Measurements from ENCODE around the gene XYLB.
"Not testable (repeated sequence)": the region's sequence is repeated elsewhere in the genome, so short reads cannot be mapped to it uniquely, and the experiment has no call there.

XYLB gene

DNA sequence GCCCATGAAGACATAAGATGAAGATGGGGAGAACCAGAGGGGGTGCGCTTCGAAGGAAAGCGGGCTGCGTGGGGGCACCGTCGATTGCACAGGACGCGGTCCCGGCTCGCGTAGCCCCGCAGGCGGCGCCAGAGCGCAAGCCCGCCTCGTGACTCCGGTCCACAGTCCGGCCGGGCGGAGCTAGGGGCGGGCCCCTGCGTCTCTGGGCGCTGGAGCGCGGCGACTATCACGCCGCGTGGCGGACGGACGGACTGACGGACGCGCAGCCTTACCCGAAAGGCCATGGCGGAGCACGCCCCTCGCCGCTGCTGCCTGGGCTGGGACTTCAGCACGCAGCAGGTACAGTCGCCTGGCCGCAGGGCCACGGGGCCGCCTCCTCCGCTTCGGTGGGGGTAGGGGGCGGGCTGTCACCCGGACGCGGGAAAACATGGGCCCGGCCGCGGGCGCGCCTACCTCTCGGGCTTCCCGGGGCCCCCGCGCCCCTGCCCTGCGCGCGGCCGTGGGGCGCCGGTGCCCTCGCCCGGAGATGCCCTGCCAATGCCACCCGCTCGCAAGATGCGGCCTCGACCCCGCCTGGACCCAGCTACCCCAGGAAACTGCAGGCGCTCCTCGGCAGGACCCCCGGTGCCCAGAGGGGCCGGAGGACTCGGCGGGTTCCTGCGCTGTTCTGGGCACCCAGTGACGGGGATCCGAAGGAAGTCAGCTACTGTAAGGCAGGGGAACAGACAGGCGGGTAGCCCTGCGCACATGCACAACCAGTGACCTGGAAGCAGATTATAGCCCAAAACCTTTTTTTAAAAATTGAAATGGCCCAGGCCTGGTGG lies at the start of gene XYLB:
XYLB (plus strand) TSS at position 199 of the 824 bp plus-strand sequence; CDS start at position 283, 84 bp downstream.
- Histone ChIP-seq H3K4me3 (ENCODE audit: low read depth in 1 of 2, low read length in 2 of 2) (peak within 1 kb of the TSS; percentile 66 to 94), H3K4me1 (ENCODE audit: control insufficient read depth in 1 of 2, insufficient read depth in 2 of 2, low read length in 2 of 2) (peaks cover 0 to 3% of the 10 kb centered on the region in 2 donors), H3K9me3 (ENCODE audit: control insufficient read depth in 1 of 2, low read length in 2 of 2) (no peaks in the 10 kb centered on the region), H3K27me3 (ENCODE audit: low read depth, low read length) (no peaks in the 10 kb centered on the region), H3K27ac (ENCODE audit: low read length) (no peak within 1 kb of the TSS), H3K36me3 (ENCODE audit: control insufficient read depth in 1 of 2, insufficient read depth in 2 of 2, low read length in 2 of 2) (no peaks in the 10 kb centered on the region)

DNA sequence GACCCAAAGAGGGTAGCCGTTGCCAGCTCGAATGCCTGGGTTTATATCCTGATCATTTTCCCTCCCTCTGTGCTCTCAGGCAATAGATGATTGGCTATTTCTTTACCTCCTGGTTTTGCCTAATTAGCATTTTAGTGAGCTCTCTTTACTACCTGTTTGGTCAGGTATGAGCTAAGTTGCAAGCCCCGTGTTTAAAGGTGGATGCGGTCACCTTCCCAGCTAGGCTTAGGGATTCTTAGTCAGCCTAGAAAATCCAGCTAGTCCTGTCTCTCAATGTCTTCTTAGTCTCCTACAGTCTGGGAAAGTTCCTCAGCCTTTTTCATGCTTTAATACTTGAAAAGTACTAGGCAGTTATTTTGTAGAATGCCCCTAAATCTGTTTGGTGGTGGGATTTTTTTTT lies 49.5 kb upstream of the XYLB start:
- H3K36me3 ChIP-seq (ENCODE audit: control insufficient read depth in 1 of 2, insufficient read depth in 2 of 2, low read length in 2 of 2); H3K27me3 ChIP-seq (ENCODE audit: low read depth, low read length); H3K4me3 ChIP-seq (ENCODE audit: low read depth in 1 of 2, low read length in 2 of 2); H3K27ac ChIP-seq (ENCODE audit: low read length); H3K4me1 ChIP-seq (ENCODE audit: control insufficient read depth in 1 of 2, insufficient read depth in 2 of 2, low read length in 2 of 2); H3K9me3 ChIP-seq (ENCODE audit: control insufficient read depth in 1 of 2, low read length in 2 of 2): not testable (repeated sequence)

DNA sequence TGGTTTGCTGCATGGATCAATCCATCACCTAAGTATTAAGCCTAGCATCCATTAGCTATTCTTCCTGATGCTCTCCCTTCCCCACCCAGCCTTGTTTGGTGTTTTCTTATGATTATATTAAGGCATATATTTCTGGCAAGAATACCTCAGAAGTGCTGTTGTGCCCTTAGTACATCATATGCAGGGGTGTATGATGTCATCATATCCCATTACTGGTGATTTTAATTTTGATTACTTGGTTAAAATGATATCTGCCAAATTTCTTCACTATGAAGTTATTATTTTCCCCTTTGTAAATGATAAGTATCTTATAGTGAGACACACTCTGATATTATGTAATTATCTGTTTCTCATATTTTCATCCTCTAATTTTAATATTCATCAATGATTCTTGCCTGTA lies 49.0 kb upstream of the XYLB start:
- Histone ChIP-seq H3K27ac (ENCODE audit: low read length) (no peak overlapping the region), H3K27me3 (ENCODE audit: low read depth, low read length) (no peaks in the 10 kb centered on the region), H3K4me1 (ENCODE audit: control insufficient read depth in 1 of 2, insufficient read depth in 2 of 2, low read length in 2 of 2) (no peaks in the 10 kb centered on the region), H3K4me3 (ENCODE audit: low read depth in 1 of 2, low read length in 2 of 2) (no peak overlapping the region), H3K9me3 (ENCODE audit: control insufficient read depth in 1 of 2, low read length in 2 of 2) (no peaks in the 10 kb centered on the region), H3K36me3 (ENCODE audit: control insufficient read depth in 1 of 2, insufficient read depth in 2 of 2, low read length in 2 of 2) (no peaks in the 10 kb centered on the region)

DNA sequence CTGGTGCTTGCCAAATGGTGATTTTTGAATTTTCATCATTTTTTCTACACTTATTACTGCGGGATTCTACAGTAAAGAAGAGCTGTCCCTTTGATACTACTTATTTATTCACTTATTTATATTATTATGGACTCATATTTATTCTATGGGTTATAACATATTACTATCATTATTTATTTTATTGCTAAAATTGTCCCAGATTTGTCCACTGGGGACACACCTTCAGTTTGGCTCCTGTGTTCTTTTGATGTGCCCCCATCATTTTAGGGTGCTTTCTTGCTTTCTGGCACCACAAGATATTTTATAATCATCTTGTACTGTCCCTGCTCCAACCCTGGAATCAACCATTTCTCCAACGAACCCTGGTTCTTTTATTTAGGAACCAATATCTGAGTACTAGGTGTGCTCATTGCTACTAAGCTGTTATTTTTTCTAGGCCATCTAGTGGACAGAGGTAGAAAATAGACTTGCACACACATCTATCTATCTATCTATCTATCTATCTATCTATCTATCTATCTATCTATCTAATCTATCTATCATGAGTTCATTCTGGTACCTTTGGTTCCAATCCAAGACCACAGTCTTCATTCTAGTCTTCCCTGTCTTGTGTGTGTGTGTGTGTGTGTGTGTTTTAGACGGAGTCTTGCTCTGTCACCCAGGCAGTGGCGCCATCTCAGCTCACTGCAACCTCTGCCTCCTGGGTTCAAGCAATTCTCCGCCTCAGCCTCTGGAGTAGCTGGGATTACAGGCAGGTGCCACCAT lies 48.5 kb upstream of the XYLB start:
- Histone ChIP-seq H3K4me3 (ENCODE audit: low read depth in 1 of 2, low read length in 2 of 2) (no peak overlapping the region), H3K36me3 (ENCODE audit: control insufficient read depth in 1 of 2, insufficient read depth in 2 of 2, low read length in 2 of 2) (no peaks in the 10 kb centered on the region), H3K9me3 (ENCODE audit: control insufficient read depth in 1 of 2, low read length in 2 of 2) (no peaks in the 10 kb centered on the region), H3K27ac (ENCODE audit: low read length) (no peak overlapping the region), H3K4me1 (ENCODE audit: control insufficient read depth in 1 of 2, insufficient read depth in 2 of 2, low read length in 2 of 2) (no peaks in the 10 kb centered on the region), H3K27me3 (ENCODE audit: low read depth, low read length) (no peaks in the 10 kb centered on the region)

DNA sequence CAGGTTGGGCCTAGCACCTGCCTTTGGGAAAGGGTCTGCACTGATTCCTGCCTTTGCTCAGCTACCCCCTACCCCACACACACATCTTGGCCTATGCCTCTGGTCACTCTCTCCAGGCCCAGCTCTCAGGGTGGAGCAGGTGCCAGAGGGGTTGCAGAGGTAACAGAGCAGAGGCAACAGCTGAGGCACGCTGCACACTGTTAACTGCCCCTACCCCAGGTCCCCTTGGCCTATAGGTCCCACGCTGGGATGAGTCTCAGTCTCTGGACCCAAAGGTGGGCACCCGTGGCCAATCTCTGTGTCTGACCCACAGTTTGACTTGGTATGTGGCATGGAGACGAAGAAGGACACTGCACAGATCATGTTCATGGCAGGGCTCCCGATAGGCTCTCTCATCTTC lies 39.6 kb upstream of the XYLB start:
- no peak overlapping the region for H3K27ac ChIP-seq (ENCODE audit: low read length)
- H3K9me3 ChIP-seq (ENCODE audit: control insufficient read depth in 1 of 2, low read length in 2 of 2) = no peaks in the 10 kb centered on the region
- H3K4me1 ChIP-seq (ENCODE audit: control insufficient read depth in 1 of 2, insufficient read depth in 2 of 2, low read length in 2 of 2) = no peaks in the 10 kb centered on the region
- no peaks in the 10 kb centered on the region for H3K36me3 ChIP-seq (ENCODE audit: control insufficient read depth in 1 of 2, insufficient read depth in 2 of 2, low read length in 2 of 2)
- H3K27me3 ChIP-seq (ENCODE audit: low read depth, low read length) = no peaks in the 10 kb centered on the region
- no peak overlapping the region for H3K4me3 ChIP-seq (ENCODE audit: low read depth in 1 of 2, low read length in 2 of 2)

DNA sequence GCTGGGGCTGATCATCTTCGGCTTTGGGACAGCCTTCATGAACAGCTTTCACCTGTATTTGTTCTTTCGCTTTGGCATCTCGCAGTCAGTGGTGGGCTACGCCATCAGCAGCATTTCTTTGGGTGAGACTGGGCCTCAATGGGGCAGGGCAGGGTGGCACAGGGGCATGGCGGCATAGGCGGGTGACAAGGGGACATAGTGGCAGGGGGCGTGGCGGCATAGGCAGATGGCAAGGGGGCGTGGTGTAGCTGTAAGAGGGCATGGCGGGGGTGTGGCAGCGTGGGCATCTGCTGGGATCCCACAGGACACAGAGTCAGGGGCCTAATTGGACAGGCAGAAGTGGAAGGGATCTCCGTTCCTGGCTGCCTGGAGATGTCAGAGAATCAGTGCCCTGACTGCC lies 39.0 kb upstream of the XYLB start:
- no peaks in the 10 kb centered on the region for H3K27me3 ChIP-seq (ENCODE audit: low read depth, low read length)
- H3K4me3 ChIP-seq (ENCODE audit: low read depth in 1 of 2, low read length in 2 of 2) = no peak overlapping the region
- no peaks in the 10 kb centered on the region for H3K9me3 ChIP-seq (ENCODE audit: control insufficient read depth in 1 of 2, low read length in 2 of 2)
- H3K27ac ChIP-seq (ENCODE audit: low read length) = no peak overlapping the region
- no peaks in the 10 kb centered on the region for H3K36me3 ChIP-seq (ENCODE audit: control insufficient read depth in 1 of 2, insufficient read depth in 2 of 2, low read length in 2 of 2)
- no peaks in the 10 kb centered on the region for H3K4me1 ChIP-seq (ENCODE audit: control insufficient read depth in 1 of 2, insufficient read depth in 2 of 2, low read length in 2 of 2)

DNA sequence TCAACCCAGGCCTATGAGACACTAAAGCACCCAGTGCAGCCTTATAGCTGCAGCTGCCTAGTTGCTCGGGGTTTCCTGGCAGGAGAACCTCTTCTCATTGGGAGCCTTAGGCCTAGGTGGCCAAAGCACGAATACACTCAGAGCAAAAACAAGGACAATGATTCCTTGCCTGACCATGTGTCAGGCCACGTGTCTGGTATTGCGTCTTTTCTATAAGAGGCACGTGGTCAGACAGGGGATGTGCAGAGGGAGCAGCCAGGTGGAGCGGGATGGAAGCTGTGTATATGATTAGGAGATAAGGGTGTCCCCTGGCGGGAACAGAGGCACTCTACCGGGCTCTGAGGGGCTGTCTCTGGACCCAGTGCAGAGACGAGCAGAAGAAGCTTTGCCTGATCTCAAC lies 38.1 kb upstream of the XYLB start:
- Histone ChIP-seq H3K4me1 (ENCODE audit: control insufficient read depth in 1 of 2, insufficient read depth in 2 of 2, low read length in 2 of 2) (no peaks in the 10 kb centered on the region), H3K27me3 (ENCODE audit: low read depth, low read length) (no peaks in the 10 kb centered on the region), H3K9me3 (ENCODE audit: control insufficient read depth in 1 of 2, low read length in 2 of 2) (no peaks in the 10 kb centered on the region), H3K4me3 (ENCODE audit: low read depth in 1 of 2, low read length in 2 of 2) (no peak overlapping the region), H3K27ac (ENCODE audit: low read length) (no peak overlapping the region), H3K36me3 (ENCODE audit: control insufficient read depth in 1 of 2, insufficient read depth in 2 of 2, low read length in 2 of 2) (no peaks in the 10 kb centered on the region)

DNA sequence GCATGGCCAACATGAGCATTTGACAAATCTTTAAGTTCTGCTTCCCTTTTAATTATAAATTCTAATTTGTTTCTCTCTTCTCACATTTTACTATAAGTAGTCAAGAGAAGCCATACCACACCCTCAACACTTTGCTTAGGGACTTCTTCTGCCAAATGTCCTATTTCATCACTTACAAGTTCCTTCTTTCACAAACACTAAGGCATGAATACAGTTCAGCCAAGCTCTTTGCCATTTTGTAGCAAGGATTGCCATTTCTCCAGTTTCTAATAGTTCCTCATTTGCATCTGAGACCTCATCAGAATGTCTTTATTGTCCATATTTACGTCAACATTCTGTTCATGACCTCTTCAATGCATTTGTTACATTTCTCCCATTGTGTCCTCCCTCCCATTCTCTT lies 35.1 kb upstream of the XYLB start:
- H3K4me3 ChIP-seq (ENCODE audit: low read depth in 1 of 2, low read length in 2 of 2) = no peak overlapping the region
- H3K36me3 ChIP-seq (ENCODE audit: control insufficient read depth in 1 of 2, insufficient read depth in 2 of 2, low read length in 2 of 2) = no peaks in the 10 kb centered on the region
- no peaks in the 10 kb centered on the region for H3K9me3 ChIP-seq (ENCODE audit: control insufficient read depth in 1 of 2, low read length in 2 of 2)
- no peak overlapping the region for H3K27ac ChIP-seq (ENCODE audit: low read length)
- no peaks in the 10 kb centered on the region for H3K27me3 ChIP-seq (ENCODE audit: low read depth, low read length)
- no peaks in the 10 kb centered on the region for H3K4me1 ChIP-seq (ENCODE audit: control insufficient read depth in 1 of 2, insufficient read depth in 2 of 2, low read length in 2 of 2)

DNA sequence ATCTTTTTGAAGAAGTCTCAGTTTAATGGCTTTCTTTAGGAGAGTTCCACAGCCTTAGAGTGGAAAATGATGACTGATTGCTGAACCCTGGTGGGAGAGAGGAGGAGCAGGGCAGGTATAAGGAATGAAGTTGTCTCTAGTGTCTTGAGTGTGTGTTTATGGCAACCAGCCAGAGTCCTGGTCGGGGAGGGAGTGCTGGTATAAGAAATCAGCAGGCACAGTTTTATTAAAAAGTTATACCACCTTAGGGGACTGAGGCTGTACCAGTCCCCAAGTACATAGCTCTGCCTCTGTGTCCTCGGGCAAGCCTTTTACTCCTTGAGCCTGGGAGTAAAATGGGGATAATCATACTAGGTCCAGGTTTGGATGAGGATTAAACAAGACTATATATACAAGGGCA lies 34.6 kb upstream of the XYLB start:
- H3K9me3 ChIP-seq (ENCODE audit: control insufficient read depth in 1 of 2, low read length in 2 of 2) = no peaks in the 10 kb centered on the region
- H3K4me1 ChIP-seq (ENCODE audit: control insufficient read depth in 1 of 2, insufficient read depth in 2 of 2, low read length in 2 of 2) = no peaks in the 10 kb centered on the region
- H3K27ac ChIP-seq (ENCODE audit: low read length) = no peak overlapping the region
- no peak overlapping the region for H3K4me3 ChIP-seq (ENCODE audit: low read depth in 1 of 2, low read length in 2 of 2)
- H3K27me3 ChIP-seq (ENCODE audit: low read depth, low read length) = no peaks in the 10 kb centered on the region
- H3K36me3 ChIP-seq (ENCODE audit: control insufficient read depth in 1 of 2, insufficient read depth in 2 of 2, low read length in 2 of 2) = no peaks in the 10 kb centered on the region

DNA sequence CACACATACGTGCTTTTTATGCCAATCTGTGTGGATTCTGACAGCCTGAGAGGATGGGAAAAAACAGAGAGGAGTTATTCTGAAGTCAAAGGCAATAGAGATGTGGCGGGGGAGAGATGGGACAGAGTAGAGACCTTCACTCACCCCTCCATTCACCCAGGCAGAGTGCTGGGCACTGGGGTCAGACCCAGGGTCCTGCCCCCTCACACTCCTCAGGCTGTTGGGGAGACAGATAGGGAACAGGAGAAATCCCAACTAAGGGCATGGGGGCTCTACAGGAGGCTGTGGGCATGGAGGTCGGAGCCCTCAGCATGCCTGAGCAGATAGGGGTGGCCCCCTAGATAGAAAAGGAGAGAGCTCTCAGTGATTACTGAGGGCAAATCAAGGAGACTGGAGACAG lies 34.2 kb upstream of the XYLB start:
- H3K9me3 ChIP-seq (ENCODE audit: control insufficient read depth in 1 of 2, low read length in 2 of 2) = no peaks in the 10 kb centered on the region
- H3K4me1 ChIP-seq (ENCODE audit: control insufficient read depth in 1 of 2, insufficient read depth in 2 of 2, low read length in 2 of 2) = no peaks in the 10 kb centered on the region
- no peak overlapping the region for H3K4me3 ChIP-seq (ENCODE audit: low read depth in 1 of 2, low read length in 2 of 2)
- H3K36me3 ChIP-seq (ENCODE audit: control insufficient read depth in 1 of 2, insufficient read depth in 2 of 2, low read length in 2 of 2) = no peaks in the 10 kb centered on the region
- no peaks in the 10 kb centered on the region for H3K27me3 ChIP-seq (ENCODE audit: low read depth, low read length)
- no peak overlapping the region for H3K27ac ChIP-seq (ENCODE audit: low read length)

DNA sequence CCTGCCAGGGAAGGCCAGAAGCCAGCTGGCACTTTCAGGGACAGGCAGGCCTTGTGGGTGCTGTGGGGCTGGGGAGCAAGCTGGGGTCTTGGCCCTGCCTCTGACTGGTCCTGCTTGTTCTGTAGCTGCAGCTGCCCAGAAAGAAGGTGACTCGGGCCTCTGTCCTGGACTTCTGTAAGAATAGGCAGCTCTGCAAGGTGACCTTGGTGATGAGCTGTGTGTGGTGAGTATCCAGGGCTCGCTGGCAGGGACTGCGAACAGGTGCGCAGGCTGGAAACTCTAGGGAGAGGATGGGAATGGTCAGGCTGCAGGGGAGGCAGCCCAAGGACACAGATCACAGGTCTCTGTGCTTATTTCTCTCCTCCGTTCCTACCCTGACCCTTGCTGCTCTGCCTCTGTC lies 33.3 kb upstream of the XYLB start:
- Histone ChIP-seq H3K27ac (ENCODE audit: low read length) (no peak overlapping the region), H3K27me3 (ENCODE audit: low read depth, low read length) (no peaks in the 10 kb centered on the region), H3K9me3 (ENCODE audit: control insufficient read depth in 1 of 2, low read length in 2 of 2) (no peaks in the 10 kb centered on the region), H3K36me3 (ENCODE audit: control insufficient read depth in 1 of 2, insufficient read depth in 2 of 2, low read length in 2 of 2) (no peaks in the 10 kb centered on the region), H3K4me3 (ENCODE audit: low read depth in 1 of 2, low read length in 2 of 2) (no peak overlapping the region), H3K4me1 (ENCODE audit: control insufficient read depth in 1 of 2, insufficient read depth in 2 of 2, low read length in 2 of 2) (no peaks in the 10 kb centered on the region)

Measured in muscle layer of duodenum (tissue), 2 donors.